ENCODE measurements around the gene TMEM176B. TPM values are rescaled to one million over a fixed set of nuclear protein-coding genes. Genes with fewer than 3 reads are reported as not detected.

Gene TMEM176B
- total and polyA plus RNA-seq, 2 of the 13 experiments (the other 11 are each of a cell fraction or from before 2014, with no cell fraction given): not detected

DNA sequence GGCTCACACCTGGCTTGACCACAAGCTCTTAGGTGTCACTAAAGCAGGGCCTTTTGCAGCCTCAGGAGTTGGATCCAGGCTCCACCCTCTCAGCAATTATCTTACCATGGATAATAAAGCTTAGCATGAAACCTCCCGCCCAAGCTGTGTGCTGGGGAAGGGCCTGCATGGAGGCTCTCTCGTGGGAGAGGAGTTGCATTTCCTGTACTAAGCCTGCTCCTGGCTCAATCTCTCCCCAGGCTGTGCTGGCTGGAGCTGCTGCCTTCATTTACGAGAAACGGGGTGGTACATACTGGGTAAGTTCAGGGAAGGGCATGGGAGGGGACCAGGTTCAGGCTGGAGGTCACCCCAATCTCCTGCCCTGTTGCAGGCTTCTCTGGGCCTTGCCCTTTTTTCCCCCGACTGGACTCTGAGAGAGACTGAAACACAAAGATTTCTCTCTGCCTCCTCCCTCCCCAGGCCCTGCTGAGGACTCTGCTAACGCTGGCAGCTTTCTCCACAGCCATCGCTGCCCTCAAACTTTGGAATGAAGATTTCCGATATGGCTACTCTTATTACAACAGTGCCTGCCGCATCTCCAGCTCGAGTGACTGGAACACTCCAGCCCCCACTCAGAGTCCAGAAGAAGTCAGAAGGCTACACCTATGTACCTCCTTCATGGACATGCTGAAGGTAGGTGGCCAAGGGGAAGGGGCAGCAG, 3.1 kb upstream of the TMEM176B start:
- peaks cover 19% of the 10 kb centered on the region; the same call in 1 of the 2 replicates for H3K9me3 ChIP-seq (ENCODE audit: low read length)
- H3K4me2 ChIP-seq (ENCODE audit: low read depth, low read length): no peak overlapping the region
- H3K36me3 ChIP-seq (replicated peaks in 1 of 2; ENCODE audit: control insufficient read depth in 1 of 2, insufficient read depth in 2 of 2, low read length in 2 of 2): no peaks in the 10 kb centered on the region
- intact Hi-C loops (cut with micrococcal nuclease; ENCODE audit: unreplicated experiment) (no loop called here), in situ Hi-C loops (cut with HindIII; ENCODE audit: extremely low pct_ligation_motif_present, low pct_unique_long_range_greater_than_20kb) (no loop called here)
- DNase-seq (ENCODE audit: low spot score) (no peak), ATAC-seq (no peak), FAIRE-seq (no peak)
- no TSS peak for BruUV-seq (replicated peaks)
- TF ChIP-seq ZNF468 (CRISPR knock-in tag; IDR thresholded peaks at IDR 0.05): no peak
- no peak for TF ChIP-seq RFXANK (CRISPR knock-in tag; IDR thresholded peaks at IDR 0.05)
- POLR2A ChIA-PET: no interaction called here
- H4K20me1 ChIP-seq (ENCODE audit: insufficient read depth, low read length): no peaks in the 10 kb centered on the region
- CTCF ChIA-PET (ENCODE audit: low intra/inter-chr PET ratio, low total read pairs): no interaction called here
- peaks cover 11% of the 10 kb centered on the region for H3K4me1 ChIP-seq (ENCODE audit: insufficient read depth, low read length)
- no peak overlapping the region for H3K4me3 ChIP-seq (replicated peaks in 1 of 3; ENCODE audit: insufficient read depth in 1 of 3, low read depth in 2 of 3, low read length in 3 of 3)
- no peak overlapping the region for H3K9ac ChIP-seq (ENCODE audit: insufficient read depth, low read depth, low read length)
- H3K79me2 ChIP-seq (ENCODE audit: insufficient read depth, low read length): no peaks in the 10 kb centered on the region
- no peak overlapping the region for H2AFZ ChIP-seq (ENCODE audit: low read length)
- H3K27me3 ChIP-seq (ENCODE audit: control insufficient read depth in 1 of 2, insufficient read depth in 2 of 2, low read length in 2 of 2): peaks cover 0 to 12% of the 10 kb centered on the region in 2 experiments; a peak in 3 of 5 replicates
- WGBS (ENCODE audit: low lambda C conversion rate): 53% methylated on average over 7 of the region's 10 CpGs
- no peak overlapping the region for H3K27ac ChIP-seq (ENCODE audit: extremely low read length, insufficient read depth, low read length)

- no peak for DNase-seq (ENCODE audit: low spot score)
- no peaks in the 10 kb centered on the region for H3K4me1 ChIP-seq (ENCODE audit: insufficient read depth, low read length)
- no peaks in the 10 kb centered on the region for H4K20me1 ChIP-seq (ENCODE audit: insufficient read depth, low read length)
- in situ Hi-C loops (cut with HindIII; ENCODE audit: extremely low pct_ligation_motif_present, low pct_unique_long_range_greater_than_20kb): no loop called here
- ChIA-PET CTCF (ENCODE audit: low intra/inter-chr PET ratio, low total read pairs) (no interaction called here), POLR2A (no interaction called here)
- WGBS (ENCODE audit: low lambda C conversion rate): 46% methylated on average over 10 of the region's 12 CpGs
- H3K36me3 ChIP-seq (replicated peaks in 1 of 2; ENCODE audit: control insufficient read depth in 1 of 2, insufficient read depth in 2 of 2, low read length in 2 of 2): no peaks in the 10 kb centered on the region
- no peak overlapping the region for H2AFZ ChIP-seq (ENCODE audit: low read length)
- no peak overlapping the region for H3K4me3 ChIP-seq (replicated peaks in 1 of 3; ENCODE audit: insufficient read depth in 1 of 3, low read depth in 2 of 3, low read length in 3 of 3)
- no peak overlapping the region for H3K27ac ChIP-seq (ENCODE audit: extremely low read length, insufficient read depth, low read length)
- no peak overlapping the region for H3K9ac ChIP-seq (ENCODE audit: insufficient read depth, low read depth, low read length)
- no peak for FAIRE-seq
- peaks cover 0 to 12% of the 10 kb centered on the region in 2 experiments; a peak in 3 of 5 replicates for H3K27me3 ChIP-seq (ENCODE audit: control insufficient read depth in 1 of 2, insufficient read depth in 2 of 2, low read length in 2 of 2)
- H3K79me2 ChIP-seq (ENCODE audit: insufficient read depth, low read length): no peaks in the 10 kb centered on the region
- H3K4me2 ChIP-seq (ENCODE audit: low read depth, low read length): no peak overlapping the region
- intact Hi-C loops (cut with micrococcal nuclease; ENCODE audit: unreplicated experiment): no loop called here
- no peak for ATAC-seq
- peaks cover 15% of the 10 kb centered on the region; the same call in 1 of the 2 replicates for H3K9me3 ChIP-seq (ENCODE audit: low read length)
- TF ChIP-seq MAF1 (CRISPR knock-in tag; IDR thresholded peaks at IDR 0.05; ENCODE audit: borderline replicate concordance) (no peak), HOXA7 (CRISPR knock-in tag; IDR thresholded peaks at IDR 0.05) (no peak), HDAC1 (CRISPR knock-in tag; IDR thresholded peaks at IDR 0.05) (no peak), TP53 (CRISPR knock-in tag; conservative IDR thresholded peaks at IDR 0.05) (no peak), REL (CRISPR knock-in tag; conservative IDR thresholded peaks at IDR 0.05) (no peak)
- TF ChIP-seq, protein P1, sequence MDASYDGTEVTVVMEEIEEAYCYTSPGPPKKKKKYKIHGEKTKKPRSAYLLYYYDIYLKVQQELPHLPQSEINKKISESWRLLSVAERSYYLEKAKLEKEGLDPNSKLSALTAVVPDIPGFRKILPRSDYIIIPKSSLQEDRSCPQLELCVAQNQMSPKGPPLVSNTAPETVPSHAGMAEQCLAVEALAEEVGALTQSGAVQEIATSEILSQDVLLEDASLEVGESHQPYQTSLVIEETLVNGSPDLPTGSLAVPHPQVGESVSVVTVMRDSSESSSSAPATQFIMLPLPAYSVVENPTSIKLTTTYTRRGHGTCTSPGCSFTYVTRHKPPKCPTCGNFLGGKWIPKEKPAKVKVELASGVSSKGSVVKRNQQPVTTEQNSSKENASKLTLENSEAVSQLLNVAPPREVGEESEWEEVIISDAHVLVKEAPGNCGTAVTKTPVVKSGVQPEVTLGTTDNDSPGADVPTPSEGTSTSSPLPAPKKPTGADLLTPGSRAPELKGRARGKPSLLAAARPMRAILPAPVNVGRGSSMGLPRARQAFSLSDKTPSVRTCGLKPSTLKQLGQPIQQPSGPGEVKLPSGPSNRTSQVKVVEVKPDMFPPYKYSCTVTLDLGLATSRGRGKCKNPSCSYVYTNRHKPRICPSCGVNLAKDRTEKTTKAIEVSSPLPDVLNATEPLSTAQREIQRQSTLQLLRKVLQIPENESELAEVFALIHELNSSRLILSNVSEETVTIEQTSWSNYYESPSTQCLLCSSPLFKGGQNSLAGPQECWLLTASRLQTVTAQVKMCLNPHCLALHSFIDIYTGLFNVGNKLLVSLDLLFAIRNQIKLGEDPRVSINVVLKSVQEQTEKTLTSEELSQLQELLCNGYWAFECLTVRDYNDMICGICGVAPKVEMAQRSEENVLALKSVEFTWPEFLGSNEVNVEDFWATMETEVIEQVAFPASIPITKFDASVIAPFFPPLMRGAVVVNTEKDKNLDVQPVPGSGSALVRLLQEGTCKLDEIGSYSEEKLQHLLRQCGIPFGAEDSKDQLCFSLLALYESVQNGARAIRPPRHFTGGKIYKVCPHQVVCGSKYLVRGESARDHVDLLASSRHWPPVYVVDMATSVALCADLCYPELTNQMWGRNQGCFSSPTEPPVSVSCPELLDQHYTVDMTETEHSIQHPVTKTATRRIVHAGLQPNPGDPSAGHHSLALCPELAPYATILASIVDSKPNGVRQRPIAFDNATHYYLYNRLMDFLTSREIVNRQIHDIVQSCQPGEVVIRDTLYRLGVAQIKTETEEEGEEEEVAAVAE (CRISPR knock-in tag; IDR thresholded peaks at IDR 0.05; ENCODE audit: borderline replicate concordance): no peak
- no TSS peak for BruUV-seq (replicated peaks)
Observed at GRCh38 chr7:150801946-150802771, 2.0 kb upstream of the TMEM176B start.
